HG03439 (cell line): ENCODE data around the gene RBPJ.
"Not testable (repeated sequence)": the region's sequence is repeated elsewhere in the genome, so short reads cannot be mapped to it uniquely, and the experiment has no call there.

ENCODE experiments used
- ATAC-seq: cut with Tn5 transposase; IDR thresholded peaks from one replicate; pipeline ENCODE4 v1.9.1; 2021; ENCODE audit warnings: mild to moderate bottlenecking, moderate library complexity; ENCODE audit not compliant: unreplicated experiment

RBPJ gene

DNA sequence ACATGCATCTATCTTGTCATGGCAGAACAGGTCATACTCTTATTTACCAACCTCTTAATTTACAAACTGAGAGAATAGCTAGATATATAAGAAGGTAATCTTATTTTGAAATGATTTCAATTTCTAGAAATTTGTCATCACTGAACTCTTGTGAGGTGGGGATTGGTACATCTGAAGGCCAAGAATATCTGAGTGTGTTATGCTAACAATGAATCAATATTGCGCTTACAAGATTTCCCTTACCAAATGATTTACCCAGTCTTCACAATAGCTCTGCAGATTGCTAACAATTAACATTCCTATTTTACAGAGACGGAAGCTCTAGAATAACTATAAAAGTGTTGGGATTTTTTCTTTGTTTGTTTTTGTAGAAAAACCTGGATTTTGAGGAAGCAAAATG lies 48.3 kb downstream of the RBPJ start:
- no peak for ATAC-seq

DNA sequence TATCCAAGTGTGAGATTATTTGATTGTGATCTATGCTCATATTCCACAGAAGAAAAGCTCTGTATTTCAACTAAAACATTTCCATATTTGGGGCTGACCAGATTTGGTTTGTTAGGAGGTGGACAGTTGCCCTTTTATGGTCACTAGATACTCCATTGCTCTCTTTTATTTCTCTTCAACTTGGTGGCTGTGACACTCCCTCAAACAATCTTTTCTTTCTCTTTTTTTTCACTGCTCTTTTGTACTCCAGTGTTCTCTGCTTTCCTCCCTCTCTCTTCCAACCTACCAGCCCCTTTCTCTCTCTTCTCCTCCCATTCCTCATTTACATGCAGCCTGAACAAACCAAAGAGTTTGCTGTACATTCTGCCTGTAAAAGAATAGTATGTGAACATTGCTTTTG lies 48.8 kb downstream of the RBPJ start:
- ATAC-seq = no peak

DNA sequence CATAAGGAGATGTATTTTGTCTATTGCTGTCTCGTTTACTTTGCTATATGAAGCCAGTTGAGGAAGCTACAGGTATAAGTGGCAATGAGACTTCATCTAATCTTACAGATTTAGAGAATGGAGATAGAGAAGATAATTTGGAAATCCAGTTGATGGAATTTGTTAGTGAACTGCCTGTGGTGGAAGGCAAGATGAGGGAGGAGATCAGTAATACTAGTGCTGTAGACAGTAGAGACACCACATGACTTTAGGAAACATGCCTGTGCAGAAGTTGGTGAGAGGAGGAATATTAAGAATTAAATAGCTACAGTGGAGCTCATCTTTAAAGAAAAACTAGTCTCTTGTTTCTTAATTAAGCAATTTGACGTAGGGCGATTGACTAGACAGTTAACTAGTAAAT lies 51.3 kb downstream of the RBPJ start:
- ATAC-seq = no peak

GRCh38 chr4:26372525-26373172 lies 51.8 kb downstream of the RBPJ start:
- ATAC-seq = peak; percentile 84

- no peak for ATAC-seq
Observed at GRCh38 chr4:26375551-26375950, 54.7 kb downstream of the RBPJ start.

GRCh38 chr4:26377328-26378311 lies 56.8 kb downstream of the RBPJ start:
- ATAC-seq = no peak

- no peak for ATAC-seq
Observed at GRCh38 chr4:26379837-26380236, 59.0 kb downstream of the RBPJ start.

DNA sequence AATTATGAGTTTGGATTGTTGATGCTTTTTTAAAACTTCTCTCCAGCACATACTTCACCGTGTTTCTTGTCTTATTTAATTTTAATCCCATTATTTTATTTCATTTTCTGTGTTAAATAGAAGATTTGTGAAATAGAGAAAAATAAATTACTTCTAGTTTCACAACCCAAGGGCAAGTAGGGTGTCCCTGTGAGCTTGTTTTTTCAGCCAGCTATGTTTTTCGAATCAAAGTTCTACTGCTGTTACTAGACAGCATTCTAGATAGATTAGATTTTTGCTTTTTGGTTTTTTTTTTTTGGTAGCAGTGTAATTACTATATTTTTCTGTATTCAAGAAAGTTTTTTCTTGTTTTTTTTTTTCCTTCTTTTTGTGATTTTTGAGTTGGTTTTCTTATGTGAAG lies 59.9 kb downstream of the RBPJ start:
- ATAC-seq = no peak

GRCh38 chr4:26384380-26385057 lies 63.7 kb downstream of the RBPJ start:
- ATAC-seq = no peak

DNA sequence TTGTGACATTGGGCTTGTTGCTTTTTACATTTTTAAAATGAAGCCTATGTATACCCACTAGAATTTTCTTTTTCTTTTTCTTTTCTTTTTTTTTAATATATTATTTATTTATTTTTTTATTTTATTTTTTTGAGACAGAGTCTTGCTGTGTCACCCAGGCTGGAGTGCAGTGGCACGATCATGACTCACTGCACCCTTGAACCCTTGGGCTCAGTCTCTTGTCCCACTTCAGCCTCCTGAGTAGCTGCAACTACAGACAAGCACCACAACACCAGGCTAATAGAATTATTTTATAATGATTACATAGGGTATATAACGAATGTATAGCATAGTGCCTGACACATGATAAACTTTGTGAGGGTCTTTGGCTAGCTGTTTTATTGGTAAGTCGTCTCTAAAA lies 64.9 kb downstream of the RBPJ start:
- ATAC-seq = no peak

GRCh38 chr4:26386386-26386785 lies 65.6 kb downstream of the RBPJ start:
- ATAC-seq = no peak

- no peak for ATAC-seq
Observed at GRCh38 chr4:26388671-26389070, 67.9 kb downstream of the RBPJ start.

- ATAC-seq = no peak
Observed at GRCh38 chr4:26397086-26397485, 76.3 kb downstream of the RBPJ start.

DNA sequence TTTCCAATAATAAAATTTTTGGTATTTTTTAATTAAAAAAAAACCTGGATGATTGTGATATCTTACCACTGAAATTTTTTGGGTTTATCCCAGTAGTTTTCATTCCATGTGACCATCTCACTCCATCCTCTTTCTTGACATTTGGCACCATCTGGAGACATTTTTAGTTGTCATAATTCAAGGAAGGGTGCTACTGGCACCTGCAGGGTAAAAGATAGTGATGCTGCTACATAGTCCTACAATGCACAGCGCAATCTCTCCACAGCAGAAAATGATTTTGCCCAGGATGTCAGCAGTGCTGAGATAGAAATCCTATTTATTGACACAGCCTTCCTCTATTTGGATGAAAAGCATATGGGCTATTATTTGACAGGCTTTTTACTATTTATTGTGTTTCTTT lies 79.3 kb downstream of the RBPJ start:
- no peak for ATAC-seq

DNA sequence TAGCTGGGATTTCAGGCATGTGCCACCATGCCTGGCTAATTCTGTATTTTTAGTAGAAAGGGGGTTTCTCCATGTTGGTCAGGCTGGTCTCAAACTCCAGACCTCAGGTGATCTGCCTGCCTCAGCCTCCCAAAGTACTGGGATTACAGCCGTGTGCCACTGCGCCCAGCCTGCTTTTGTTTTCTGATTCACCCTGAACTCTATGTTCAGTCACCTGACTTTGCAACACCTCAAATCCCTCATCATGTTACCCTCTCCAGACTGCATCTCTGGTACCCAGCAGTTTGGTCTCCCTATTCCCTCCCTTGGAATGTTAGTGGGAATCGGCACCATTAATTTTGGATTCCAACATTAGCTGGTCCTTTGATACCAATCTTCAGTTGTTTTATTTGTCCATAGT lies 81.2 kb downstream of the RBPJ start:
- ATAC-seq = not testable (repeated sequence)

GRCh38 chr4:26402458-26402857 lies 81.6 kb downstream of the RBPJ start:
- ATAC-seq = peak; percentile 66

GRCh38 chr4:26404743-26405206 lies 84.0 kb downstream of the RBPJ start:
- no peak for ATAC-seq

DNA sequence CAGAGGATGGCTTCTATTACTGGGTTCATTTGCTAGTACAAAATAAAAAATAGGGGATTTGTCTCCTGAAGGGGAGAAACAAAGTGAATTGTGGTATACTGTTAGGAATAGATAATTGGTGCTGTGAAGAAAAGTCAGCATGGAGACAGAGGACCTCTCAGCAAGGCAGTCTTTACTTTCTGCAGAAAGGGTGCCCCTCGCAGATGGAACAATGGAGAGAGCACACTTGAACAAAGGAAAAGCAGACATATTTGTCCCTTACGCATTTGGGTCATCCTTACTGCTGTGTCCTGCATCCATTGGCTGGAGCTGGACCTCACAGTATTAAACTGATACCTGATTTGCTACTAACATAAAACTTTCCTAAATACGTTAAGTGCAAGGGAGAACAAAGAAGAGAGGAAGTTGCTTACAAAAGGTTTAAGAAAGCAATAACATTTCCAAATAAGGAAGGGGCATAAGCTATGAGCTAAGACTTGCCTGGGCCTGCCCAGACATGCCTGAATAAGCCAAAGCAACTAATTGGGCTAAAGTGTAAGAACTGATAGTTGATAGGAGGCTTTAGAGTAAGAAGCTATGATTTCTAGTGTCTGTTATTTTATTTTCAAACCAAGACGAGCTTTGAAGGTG lies 85.6 kb downstream of the RBPJ start:
- no peak for ATAC-seq

DNA sequence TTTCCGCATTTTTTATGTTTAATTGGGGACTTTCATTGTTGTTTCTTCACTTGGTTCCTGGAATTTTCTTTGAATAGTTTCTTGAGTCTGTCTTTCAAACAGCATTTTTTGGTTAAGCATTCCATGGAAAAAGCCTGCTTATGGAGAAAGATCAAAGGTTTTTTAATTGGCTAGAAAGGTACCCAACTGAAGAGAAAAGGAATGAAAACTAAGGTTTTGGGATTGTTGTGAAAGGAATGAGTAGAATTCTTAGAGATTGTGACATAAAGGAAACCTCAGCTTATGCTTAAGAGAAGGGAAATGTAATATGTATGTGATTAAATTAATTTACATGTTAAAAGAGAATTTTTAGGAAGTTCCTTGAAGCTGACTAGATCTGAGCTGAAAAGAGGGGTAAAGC lies 86.7 kb downstream of the RBPJ start:
- ATAC-seq = no peak

DNA sequence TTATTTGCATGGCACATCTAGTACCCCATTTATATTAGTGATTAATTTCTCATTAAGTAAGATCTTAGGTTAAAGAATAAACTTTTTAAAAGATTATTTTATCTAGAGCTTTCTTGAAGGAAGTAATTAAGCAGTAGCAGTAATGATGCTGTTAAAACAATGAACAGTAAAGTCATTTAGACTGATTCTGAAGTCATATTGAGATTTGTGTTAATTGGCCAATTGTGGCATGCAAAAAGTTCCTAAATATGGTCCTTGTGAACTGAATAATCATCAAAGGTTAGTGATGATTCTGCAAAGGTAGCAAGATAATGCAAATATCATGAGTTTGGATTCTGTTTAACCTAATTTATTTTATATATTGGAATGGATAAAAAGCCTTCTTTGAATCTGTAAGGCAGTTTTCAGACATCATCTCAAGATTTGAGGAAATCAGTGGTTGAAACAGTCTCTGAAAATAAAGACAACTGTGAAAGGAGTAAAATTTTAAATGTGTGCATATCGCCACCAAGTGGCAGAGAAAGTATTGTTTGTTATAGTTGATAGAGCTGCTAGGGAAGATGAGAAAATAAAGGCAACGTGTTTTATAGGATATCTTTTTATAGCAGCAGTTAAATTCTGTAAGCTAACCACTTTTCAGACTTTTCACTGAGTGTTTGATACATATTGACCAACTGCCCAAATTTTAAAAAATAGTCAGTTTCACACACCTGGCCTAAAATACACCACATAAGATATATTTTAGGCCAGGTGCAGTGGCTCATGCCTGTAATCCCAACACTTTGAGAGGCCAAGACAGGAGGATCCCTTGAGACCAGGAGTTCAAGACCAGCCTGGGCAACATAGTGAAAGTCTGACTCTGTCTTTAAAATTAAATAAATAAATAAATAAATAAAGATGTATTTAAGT lies 89.8 kb downstream of the RBPJ start:
- peak; percentile 58 for ATAC-seq
